HUDEP-2 (cell line): ENCODE measurements around the gene TNFRSF25.
"Not testable (repeated sequence)": the region's sequence is repeated elsewhere in the genome, so short reads cannot be mapped to it uniquely, and the experiment has no call there.

ENCODE experiments used
- DNase-seq, 76 experiments: peaks; one replicate each; lab custom pipeline; 2025; ENCODE audit not compliant: unreplicated experiment in 76 of 76; lab: John Stamatoyannopoulos, UW

Gene TNFRSF25

GRCh38 chr1:6455752-6456520, 10.0 kb downstream of the TNFRSF25 start:
- DNase-seq, result not testable (repeated sequence)

GRCh38 chr1:6454856-6455751, 10.9 kb downstream of the TNFRSF25 start:
- no peak for DNase-seq

- not testable (repeated sequence) for DNase-seq
These were observed 11.8 kb downstream of the TNFRSF25 start for GRCh38 chr1:6453895-6454855.

GRCh38 chr1:6450943-6451373, 15.0 kb downstream of the TNFRSF25 start:
- no peak for DNase-seq

GRCh38 chr1:6450486-6450885, 15.5 kb downstream of the TNFRSF25 start:
- not testable (repeated sequence) for DNase-seq

GRCh38 chr1:6450005-6450450, 15.9 kb downstream of the TNFRSF25 start:
- DNase-seq, result no peak

- DNase-seq, result no peak
These were observed 17.0 kb downstream of the TNFRSF25 start for GRCh38 chr1:6448749-6449631.

- no peak for DNase-seq
These were observed 17.9 kb downstream of the TNFRSF25 start for GRCh38 chr1:6447818-6448748.

GRCh38 chr1:6447016-6447817, 18.8 kb downstream of the TNFRSF25 start:
- no peak for DNase-seq

GRCh38 chr1:6446665-6447015, 19.3 kb downstream of the TNFRSF25 start:
- DNase-seq, result no peak

- DNase-seq, result not testable (repeated sequence)
These were observed 20.0 kb downstream of the TNFRSF25 start for GRCh38 chr1:6445929-6446328.

GRCh38 chr1:6445062-6445763, 20.8 kb downstream of the TNFRSF25 start:
- DNase-seq, result no peak

GRCh38 chr1:6444377-6444776, 21.6 kb downstream of the TNFRSF25 start:
- DNase-seq, result no peak

GRCh38 chr1:6443339-6444115, 22.4 kb downstream of the TNFRSF25 start:
- DNase-seq, result no peak

- no peak for DNase-seq
These were observed 24.4 kb downstream of the TNFRSF25 start for GRCh38 chr1:6441586-6441985.
